Heart left ventricle (tissue), 16 donors: ENCODE data around the gene GREB1. TPM values are rescaled to one million over a fixed set of nuclear protein-coding genes. Genes with fewer than 3 reads are reported as not detected.

Source experiments
- ATAC-seq, 4 donors: fragments of 200-7000 bp; cut with Tn5 transposase; one replicate each; pipeline ENCODE4 v1.9.1; 2020 to 2022; ENCODE audit warnings: moderate library complexity in 4 of 4, mild to moderate bottlenecking in 3 of 4, moderate number of reproducible peaks in 1 of 4
- DNase-seq, 5 donors: peaks; one replicate each; pipeline ENCODE4 v3.0.0-alpha.2; 2020
- H3K27ac ChIP-seq, 12 donors: fragments of 200-600 bp; sonication (generic) in 4 of 12; one replicate each; pipeline versions ENCODE4 v1.5.0 to v1.8.0; 2016 to 2022; ENCODE audit warnings: mild to moderate bottlenecking in 2 of 12
- H3K27me3 ChIP-seq, 9 donors: fragments of 200-600 bp; sonication (generic) in 2 of 9; one replicate each; pipeline versions ENCODE4 v1.5.1 to v1.8.0; 2016 to 2022; ENCODE audit warnings: mild to moderate bottlenecking in 3 of 9
- H3K36me3 ChIP-seq, 9 donors: fragments of 200-600 bp; sonication (generic) in 2 of 9; one replicate each; pipeline versions ENCODE4 v1.5.0 to v1.8.0; 2018 to 2022; ENCODE audit warnings: mild to moderate bottlenecking in 2 of 9
- H3K4me1 ChIP-seq, 12 donors: fragments of 200-600 bp; sonication (generic) in 4 of 12; one replicate each; pipeline versions ENCODE4 v1.5.0 to v1.8.0; 2016 to 2022; ENCODE audit warnings: mild to moderate bottlenecking in 3 of 12
- H3K4me3 ChIP-seq, 12 donors: fragments of 200-600 bp; sonication (generic) in 4 of 12; one replicate each; pipeline versions ENCODE4 v1.5.0 to v1.8.0; 2017 to 2022; ENCODE audit warnings: mild to moderate bottlenecking in 9 of 12, moderate library complexity in 4 of 12
- H3K9me3 ChIP-seq, 12 donors: fragments of 200-600 bp; sonication (generic) in 4 of 12; one replicate each; pipeline versions ENCODE4 v1.5.0 to v1.8.0; 2016 to 2022; ENCODE audit warnings: mild to moderate bottlenecking in 1 of 12
- CTCF ChIP-seq, 12 donors: fragments of 200-600 bp; sonication (generic) in 4 of 12; IDR thresholded peaks; one replicate each; pipeline versions ENCODE4 v1.5.0 to v1.8.0; 2018 to 2022; ENCODE audit warnings: antibody characterized with exemption in 12 of 12, mild to moderate bottlenecking in 5 of 12
- POLR2A ChIP-seq, 2 donors: fragments of 450-650 bp; IDR thresholded peaks; one replicate each; pipeline ENCODE4 v1.6.1; 2017; ENCODE audit warnings: antibody characterized with exemption in 2 of 2, mild to moderate bottlenecking in 2 of 2, moderate library complexity in 2 of 2
- WGBS, 4 donors: extraction: QIAGEN DNeasy Blood & Tissue Kit in 2 of 4; methylation state at CpG; one replicate each; pipeline versions ENCODE4 v1.1.5 to v1.1.7; 2013 to 2018; 5-methylcytosine and 5-hydroxymethylcytosine counted together
- intact Hi-C, 10 donors: fragments of 100-400 bp; cut with DNase I; formaldehyde crosslinking; loops; one replicate each; pipeline versions ENCODE4 v1.11.1 to v1.14.2; 2022
- polyA plus RNA-seq, 2 donors: library from polyadenylated mRNA; stranded (reverse); fragments of 200-250 nt; gene quantifications; one replicate each; pipeline ENCODE4 v1.2.3, GENCODE V29; 2013
- total RNA-seq, 9 donors: library from RNA; depleted of rRNA in 2 of 9; stranded (reverse); fragments of >200 nt in 2 of 9; fragmentation: NEBNext Ultra II Directional in 3 of 9; extraction: Animal tissue kit (Norgen Biotek cat#: 25700) in 3 of 9; gene quantifications; one replicate each; pipeline versions ENCODE4 v1.1.0 to v1.2.4, GENCODE V29; 2016 to 2023
- donor health status: ischemic (EF 13 %, LVEDD 7.1; RV severe dilation, severe dysfunction).
- donor health status: healthy with polysubstance abuse.
- donor health status: DM: no; HTN: yes; CAD: no.
- donor health status: DM: no; HTN: no; CAD: no.
- donor health status: ischemic (EF 25% LVEDD 6.9; RV normal size, moderate dysfunction).
- donor health status: ischemic (EF 25% LVEDD 5.7; RV mildly dilated, moderate dysfunction).
- donor health status: healthy.
- donor health status: DM: yes; HTN: yes; CAD: no.
- donor health status: ischemic (EF 35%, LVEDD 5.7; RV mildly dilated, moderate dysfunction).
- donor health status: nonischemic (EF 11% LVEDD 7.7; RV severe dilation, severe dysfunction).
- donor health status: DM: yes; HTN: yes; CAD: no.
- donor health status: PGD.
- donor health status: ischemic (EF 29% LVEDD 5.4; RV normal size, mild dysfunction).
- donor health status: nonischemic (EF 23%, LVEDD 6.1; RV moderate dilation, normal function).

Gene GREB1
- total and polyA plus RNA-seq, 11 donors = 1.4 to 11.5 (median 5.6) TPM

GRCh38 chr2:11598228-11598731 lies 64.4 kb downstream of the GREB1 start:
- intact Hi-C loops = no loop called here
- no peaks in the 10 kb centered on the region for H3K4me1 ChIP-seq
- DNase-seq (no peak), ATAC-seq (no peak)
- no peak overlapping the region for H3K27ac ChIP-seq
- WGBS, 4 donors = 70 to 84% (median 80%) methylated on average over 9 of the region's 9 CpGs
- TF ChIP-seq CTCF (IDR thresholded peaks at IDR 0.05) (no peak), POLR2A (IDR thresholded peaks at IDR 0.05) (no peak)
- no peaks in the 10 kb centered on the region for H3K27me3 ChIP-seq
- no peak overlapping the region for H3K4me3 ChIP-seq
- peaks cover 0 to 12% (median 0%) of the 10 kb centered on the region in 9 donors for H3K36me3 ChIP-seq
- H3K9me3 ChIP-seq = no peaks in the 10 kb centered on the region

GRCh38 chr2:11602563-11603204 lies 68.8 kb downstream of the GREB1 start:
- Histone ChIP-seq H3K27ac (no peak overlapping the region), H3K27me3 (no peaks in the 10 kb centered on the region), H3K9me3 (no peaks in the 10 kb centered on the region), H3K36me3 (peaks cover 0 to 25% (median 0%) of the 10 kb centered on the region in 9 donors), H3K4me3 (no peak overlapping the region), H3K4me1 (no peaks in the 10 kb centered on the region)
- no peak for TF ChIP-seq CTCF (IDR thresholded peaks at IDR 0.05)
- TF ChIP-seq POLR2A (IDR thresholded peaks at IDR 0.05) = no peak
- ATAC-seq (no peak), DNase-seq (no peak)
- intact Hi-C loops = no loop called here
- 59 to 70% (median 66%) methylated on average over 7 of the region's 7 CpGs for WGBS, 4 donors

- TF ChIP-seq POLR2A (IDR thresholded peaks at IDR 0.05) (no peak), CTCF (IDR thresholded peaks at IDR 0.05) (no peak)
- H3K36me3 ChIP-seq = peaks cover 0 to 5% (median 0%) of the 10 kb centered on the region in 9 donors
- no peaks in the 10 kb centered on the region for H3K27me3 ChIP-seq
- no peaks in the 10 kb centered on the region for H3K9me3 ChIP-seq
- intact Hi-C loops = no loop called here
- WGBS, 4 donors = 97% methylated on average over 22 to 38 of the region's 38 CpGs
- ATAC-seq (no peak), DNase-seq (no peak)
- no peak overlapping the region for H3K27ac ChIP-seq
- no peak overlapping the region for H3K4me3 ChIP-seq
- H3K4me1 ChIP-seq = no peaks in the 10 kb centered on the region
These were observed 76.9 kb downstream of the GREB1 start for GRCh38 chr2:11610624-11611242.

GRCh38 chr2:11611251-11611650 lies 77.4 kb downstream of the GREB1 start:
- 93 to 98% (median 95%) methylated on average over 5 of the region's 5 CpGs for WGBS, 4 donors
- H3K36me3 ChIP-seq = peaks cover 0 to 7% (median 0%) of the 10 kb centered on the region in 9 donors
- ATAC-seq (no peak), DNase-seq (no peak)
- no peaks in the 10 kb centered on the region for H3K9me3 ChIP-seq
- H3K4me3 ChIP-seq = no peak overlapping the region
- H3K27ac ChIP-seq = no peak overlapping the region
- H3K27me3 ChIP-seq = no peaks in the 10 kb centered on the region
- TF ChIP-seq POLR2A (IDR thresholded peaks at IDR 0.05) = no peak
- no peak for TF ChIP-seq CTCF (IDR thresholded peaks at IDR 0.05)
- intact Hi-C loops = no loop called here
- no peaks in the 10 kb centered on the region for H3K4me1 ChIP-seq
